HG02798 (cell line): ENCODE measurements around the gene NXN.
"Not testable (repeated sequence)": the region's sequence is repeated elsewhere in the genome, so short reads cannot be mapped to it uniquely, and the experiment has no call there.

Experiments
- ATAC-seq: cut with Tn5 transposase; IDR thresholded peaks from one replicate; pipeline ENCODE4 v1.9.1; 2021; ENCODE audit warnings: mild to moderate bottlenecking; ENCODE audit not compliant: unreplicated experiment, poor library complexity

Gene NXN

GRCh38 chr17:807523-808294 is 171.9 kb downstream of the NXN start:
- ATAC-seq: no peak

DNA sequence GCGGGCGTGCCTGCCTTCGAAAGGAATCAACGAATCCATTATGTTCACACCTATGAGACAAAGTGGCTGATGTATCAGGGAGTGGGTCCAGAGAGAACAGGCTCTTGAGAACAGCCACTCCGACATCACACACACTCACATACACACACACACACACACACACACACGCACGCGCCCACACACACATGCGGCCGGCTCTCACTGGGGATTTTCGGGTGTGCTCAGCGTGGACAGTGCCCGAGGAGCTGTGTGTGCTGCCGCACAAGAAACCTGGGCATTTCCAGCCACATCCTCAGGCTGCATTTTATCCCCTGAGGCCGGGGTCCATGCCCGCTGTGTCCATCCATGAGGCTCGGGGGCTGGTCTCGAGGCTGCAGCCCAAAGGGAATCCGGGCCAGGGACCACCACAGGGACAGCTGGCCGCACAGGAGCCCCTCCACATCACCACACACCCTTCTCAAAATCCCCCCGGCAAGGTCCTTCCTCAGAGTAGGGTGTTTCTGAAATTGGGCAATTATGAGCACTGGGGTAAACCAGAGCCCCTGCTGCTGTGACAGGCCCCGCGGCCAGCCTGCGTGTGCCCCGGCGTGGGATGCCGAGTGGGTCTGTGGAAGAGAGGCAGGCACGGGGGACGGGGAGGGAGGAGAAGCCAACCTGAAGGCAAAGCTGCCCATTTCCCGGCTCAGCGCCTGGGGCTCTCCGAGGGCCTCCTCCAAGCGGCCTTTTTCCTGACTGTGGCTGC is 172.6 kb downstream of the NXN start:
- no peak for ATAC-seq

DNA sequence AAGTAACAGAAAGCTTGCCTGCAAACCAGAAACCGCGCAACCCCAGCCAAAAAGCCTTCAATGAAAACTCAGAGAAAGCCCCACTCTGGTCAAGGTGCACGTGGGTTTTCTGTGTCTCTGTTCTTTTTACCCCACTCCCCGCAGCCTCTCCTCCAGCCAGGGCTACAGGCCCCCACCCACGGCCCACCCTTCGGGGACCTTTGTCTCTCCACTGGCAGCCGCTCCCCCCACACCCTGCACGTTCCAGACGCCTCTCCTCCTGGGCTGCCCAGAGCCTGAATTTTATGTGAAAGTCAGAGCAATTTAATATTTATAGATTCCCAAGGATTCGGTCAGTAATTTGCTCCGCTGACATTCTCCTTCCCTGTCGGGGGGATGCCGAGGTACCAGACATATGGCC is 173.2 kb downstream of the NXN start:
- ATAC-seq: no peak

DNA sequence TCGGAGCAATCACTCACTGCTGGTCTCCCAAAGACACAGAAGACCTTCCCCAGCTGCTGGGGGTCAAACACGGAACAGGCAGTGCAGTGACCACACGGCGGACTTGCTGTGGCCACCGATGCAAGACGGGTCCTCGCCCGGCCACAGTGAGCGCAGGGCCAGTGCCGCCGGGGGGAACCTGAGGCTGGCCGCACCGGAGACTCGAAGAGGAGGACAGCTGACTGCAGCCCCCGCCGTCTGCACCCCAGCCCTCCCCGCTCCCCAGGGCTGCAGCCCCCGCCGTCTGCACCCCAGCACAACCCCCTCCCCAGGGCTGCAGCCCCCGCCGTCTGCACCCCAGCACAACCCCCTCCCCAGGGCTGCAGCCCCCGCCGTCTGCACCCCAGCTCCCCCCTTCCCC is 173.7 kb downstream of the NXN start:
- not testable (repeated sequence) for ATAC-seq

DNA sequence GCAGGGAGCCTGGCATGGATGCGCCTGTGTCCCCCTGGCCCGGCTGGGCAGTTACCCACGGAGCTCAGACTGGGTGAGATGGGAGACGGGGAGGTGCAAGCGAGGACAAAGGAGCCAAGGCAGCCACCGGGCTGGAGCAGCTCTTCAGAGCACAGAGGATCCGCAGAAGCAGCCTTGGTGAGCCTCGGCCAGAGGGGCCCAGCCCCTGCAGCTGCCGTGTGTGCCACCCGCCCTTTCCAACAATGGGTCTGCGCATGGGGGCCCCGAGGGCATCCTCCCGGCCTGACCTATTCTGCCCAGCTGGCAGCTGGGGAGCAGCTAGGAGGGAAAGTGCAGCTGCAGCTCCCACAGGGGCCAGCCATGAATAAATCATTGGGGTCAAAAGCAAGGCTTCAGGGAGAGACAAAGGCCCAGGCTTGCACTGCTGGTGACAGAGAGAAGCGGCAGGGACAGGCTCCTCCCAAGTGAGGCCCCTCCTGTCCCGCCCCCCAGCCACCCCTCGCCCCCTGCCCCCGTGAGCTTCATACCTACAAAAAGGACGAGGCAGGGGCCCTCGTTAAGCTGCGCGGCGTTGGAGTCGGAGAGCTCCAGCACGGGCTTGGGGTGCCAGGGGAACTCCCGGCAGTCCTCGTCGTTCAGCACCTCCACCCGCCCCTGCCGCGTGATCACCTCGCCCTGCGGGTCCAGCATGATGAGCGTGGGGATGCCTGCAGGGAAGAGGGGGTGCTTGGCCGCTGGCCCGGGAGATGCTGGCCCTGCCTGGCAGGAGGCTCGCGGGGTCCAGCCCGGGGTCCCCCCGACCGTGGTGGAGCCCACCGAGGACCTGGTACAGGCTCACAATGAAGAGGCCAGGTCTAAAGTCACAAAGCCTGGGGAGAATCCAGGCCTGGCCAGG is 174.8 kb downstream of the NXN start:
- no peak for ATAC-seq

- no peak for ATAC-seq
These were observed 176.4 kb downstream of the NXN start for GRCh38 chr17:802901-803881.

- no peak for ATAC-seq
These were observed 177.1 kb downstream of the NXN start for GRCh38 chr17:802481-802880.

GRCh38 chr17:801660-802059 is 177.9 kb downstream of the NXN start:
- ATAC-seq: no peak

GRCh38 chr17:800446-801242 is 178.9 kb downstream of the NXN start:
- no peak for ATAC-seq

DNA sequence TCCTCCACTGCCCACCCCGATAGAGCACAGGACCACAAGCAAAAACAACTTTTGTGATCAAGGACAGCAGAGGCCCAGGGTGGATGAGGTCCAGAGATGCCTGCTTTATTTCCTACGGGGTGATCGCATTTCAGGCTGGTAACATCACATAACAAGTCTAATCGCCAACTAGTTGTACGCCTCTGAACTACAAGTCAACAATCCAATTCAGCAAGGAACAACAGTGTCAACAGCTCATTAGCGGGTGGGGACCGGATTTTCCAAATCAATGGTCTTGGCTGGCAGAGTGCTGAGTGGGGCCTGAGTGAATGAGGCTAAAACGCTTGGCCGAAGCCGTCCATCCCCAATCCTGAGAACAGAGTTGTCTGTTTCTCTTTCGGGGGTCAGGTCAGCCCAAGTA is 180.3 kb downstream of the NXN start:
- ATAC-seq: no peak

DNA sequence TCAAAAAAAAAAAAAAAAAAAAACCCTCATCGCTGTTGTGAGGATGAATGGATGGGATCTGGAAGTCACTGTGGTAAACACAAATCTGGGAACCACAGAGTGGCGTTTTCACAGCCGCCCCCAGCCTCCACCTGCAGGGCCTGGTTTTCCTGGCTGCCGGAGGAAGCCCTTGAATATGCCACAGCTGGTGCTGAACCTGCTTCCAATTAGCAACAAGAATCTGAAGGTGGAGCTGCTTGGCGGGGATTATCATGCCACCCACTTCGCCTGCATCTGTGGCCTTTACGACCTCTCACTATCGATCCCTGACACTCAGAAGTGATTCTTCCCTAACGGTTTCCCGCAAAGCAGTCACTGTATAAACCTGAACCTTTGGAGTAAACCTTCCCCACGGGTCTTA is 181.3 kb downstream of the NXN start:
- no peak for ATAC-seq

DNA sequence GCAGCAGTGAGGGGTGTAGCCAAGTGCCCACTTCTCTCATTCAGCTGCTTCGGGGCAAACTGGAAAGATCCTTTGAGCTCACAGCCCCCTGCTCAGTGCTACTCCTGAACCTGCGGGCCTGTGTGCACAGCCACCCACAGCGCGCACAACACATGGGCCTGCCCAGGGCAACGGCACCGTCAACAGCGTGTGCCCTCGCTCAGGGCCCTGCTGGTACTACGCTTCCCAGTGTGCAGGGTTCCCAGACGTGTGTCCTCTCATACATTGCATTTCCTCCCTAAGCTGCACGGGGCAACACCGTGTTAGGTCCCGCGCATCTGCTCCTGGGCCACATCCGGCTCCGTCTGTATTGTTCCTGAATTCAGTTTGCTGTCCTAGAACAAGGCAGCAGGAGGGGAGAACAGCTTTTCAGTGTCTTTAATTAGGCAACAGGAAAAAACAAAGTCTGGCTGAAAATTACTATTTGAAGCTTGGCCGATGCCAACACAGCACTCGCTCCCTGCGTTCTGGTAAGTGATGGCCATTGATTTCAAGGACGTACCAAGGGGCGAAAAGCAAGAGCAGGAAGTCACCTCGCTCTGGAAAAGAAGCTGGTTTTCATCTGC is 182.2 kb downstream of the NXN start:
- ATAC-seq: no peak

DNA sequence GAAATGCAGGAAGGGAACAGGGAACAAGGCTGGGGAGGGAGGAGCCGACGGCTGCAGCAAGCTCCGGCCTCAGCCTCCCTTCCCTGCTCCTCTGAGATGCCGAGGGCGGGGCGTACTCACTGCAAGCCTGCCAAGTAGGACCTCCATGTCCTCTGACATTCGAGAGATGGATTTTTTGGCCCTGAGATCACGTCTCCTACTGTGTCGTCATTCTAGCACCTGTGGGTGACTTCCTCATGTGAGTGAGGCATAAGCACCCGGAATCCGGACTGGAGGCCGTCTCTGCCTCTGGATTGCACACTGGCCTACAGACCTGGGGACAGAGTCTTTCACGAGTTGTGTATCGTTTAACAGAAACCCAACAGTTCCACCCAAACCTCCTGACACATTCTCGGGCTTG is 183.0 kb downstream of the NXN start:
- no peak for ATAC-seq

DNA sequence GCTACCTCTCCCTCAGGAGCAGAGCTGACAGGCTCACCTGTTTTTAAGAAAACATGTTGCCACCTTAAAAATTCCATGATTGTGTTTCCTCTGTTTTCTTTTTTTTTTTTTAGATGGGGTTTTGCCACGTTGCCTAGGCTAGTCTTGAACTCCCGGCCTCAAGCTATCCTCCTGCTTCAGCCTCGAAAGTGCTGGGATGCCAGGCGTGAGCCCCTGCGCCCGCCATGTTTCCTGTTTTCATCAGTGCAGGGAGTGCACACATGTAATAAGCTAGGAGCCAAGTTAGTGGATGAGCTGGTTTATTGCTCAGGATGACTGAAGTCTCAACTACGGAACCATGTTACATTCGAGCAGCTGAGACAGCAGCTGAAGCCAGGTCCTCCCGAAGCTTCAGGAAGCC is 183.9 kb downstream of the NXN start:
- no peak for ATAC-seq

DNA sequence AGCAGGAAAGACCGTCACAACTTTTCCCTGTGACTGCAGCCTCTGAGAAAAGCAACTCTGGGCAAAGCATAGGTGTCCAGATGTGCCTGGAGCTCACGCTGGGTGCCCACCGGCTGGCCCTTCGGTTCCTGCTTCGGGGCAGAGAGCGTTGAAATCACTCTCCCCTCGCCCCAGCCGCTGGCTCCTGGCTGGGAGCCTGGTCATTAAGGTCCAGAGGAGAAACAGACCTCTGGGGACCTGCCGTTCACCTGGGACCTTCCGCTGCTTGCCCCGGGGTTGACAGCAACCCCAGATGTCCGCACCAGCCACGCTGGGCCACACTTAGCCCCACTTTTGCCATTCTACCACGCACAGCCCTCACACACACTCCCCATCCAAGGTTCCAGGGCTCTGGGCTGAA is 184.3 kb downstream of the NXN start:
- ATAC-seq: no peak

DNA sequence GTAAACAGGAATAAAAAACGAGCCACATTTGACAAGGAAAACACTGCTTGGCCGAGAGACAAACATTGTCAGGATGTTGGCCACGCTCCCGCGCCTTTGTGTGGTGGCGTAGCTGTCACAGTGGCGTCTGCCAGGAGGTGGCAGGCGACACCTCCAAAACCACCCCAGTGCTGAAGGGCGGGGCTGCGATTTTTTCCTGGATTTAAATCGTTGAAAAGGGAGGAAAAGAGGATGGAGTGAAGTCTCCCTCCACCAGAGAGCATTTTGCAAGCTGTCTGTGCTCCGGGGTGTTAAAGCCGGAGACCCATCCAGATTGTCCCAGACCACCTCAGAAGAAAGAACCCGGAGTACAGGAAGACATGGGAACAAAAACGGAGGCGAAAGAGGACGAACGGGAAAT is 184.7 kb downstream of the NXN start:
- no peak for ATAC-seq

DNA sequence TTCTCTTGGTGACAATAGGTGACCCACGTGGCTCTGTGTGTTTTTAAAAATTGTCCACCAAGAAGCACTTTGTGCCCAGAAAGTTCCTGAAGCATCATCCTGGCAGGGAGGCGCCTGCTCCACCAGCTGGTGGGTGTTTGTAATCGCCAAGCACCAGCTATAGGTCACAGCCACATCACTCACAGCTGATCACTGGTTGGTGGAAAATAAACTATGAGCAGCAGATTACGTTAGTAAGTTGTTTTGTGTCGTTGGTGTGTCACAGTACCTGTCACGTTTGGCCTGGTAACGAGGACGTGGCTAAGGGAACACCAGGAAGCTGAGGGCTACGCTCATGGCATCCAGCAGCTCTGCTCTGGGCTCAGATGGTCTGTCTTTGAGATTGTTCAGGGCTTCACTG is 187.3 kb downstream of the NXN start:
- no peak for ATAC-seq

GRCh38 chr17:791829-792228 is 187.7 kb downstream of the NXN start:
- ATAC-seq: no peak

DNA sequence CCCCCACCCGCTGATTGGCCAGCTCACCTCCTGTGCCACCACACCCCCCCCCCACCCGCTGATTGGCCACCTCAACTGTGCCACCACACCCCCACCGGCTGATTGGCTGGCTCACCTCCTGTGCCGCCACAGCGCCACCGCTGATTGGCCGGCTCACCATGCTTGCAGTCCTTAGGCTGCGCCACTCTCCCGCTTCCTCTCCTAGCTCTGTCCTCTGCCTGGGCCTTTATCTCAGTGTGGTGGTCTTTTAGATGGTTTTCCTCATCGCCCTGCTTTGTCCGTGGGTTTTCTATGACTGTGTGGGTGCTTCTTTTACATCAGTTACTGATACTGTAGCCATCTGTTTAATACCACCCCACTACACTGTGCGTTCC is 188.7 kb downstream of the NXN start:
- not testable (repeated sequence) for ATAC-seq
